DND-41 (cell line): Measurements from ENCODE around the gene CRYZ.

Experiments used
- EZH2 ChIP-seq: IDR thresholded peaks from 3 replicates; pipeline ENCODE4 v1.6.1; 2012; ENCODE audit warnings: borderline replicate concordance, low read depth, mild to moderate bottlenecking, moderate library complexity, low read length, inconsistent platforms; ENCODE audit not compliant: severe bottlenecking
- TF ChIP-seq, protein P1 (sequence below): IDR thresholded peaks from 2 replicates; pipeline ENCODE4 v1.5.1; 2012; ENCODE audit warnings: borderline replicate concordance, low read length, moderate library complexity, mild to moderate bottlenecking; ENCODE audit not compliant: poor library complexity, severe bottlenecking; ENCODE audit errors: extremely low read depth

DNA sequence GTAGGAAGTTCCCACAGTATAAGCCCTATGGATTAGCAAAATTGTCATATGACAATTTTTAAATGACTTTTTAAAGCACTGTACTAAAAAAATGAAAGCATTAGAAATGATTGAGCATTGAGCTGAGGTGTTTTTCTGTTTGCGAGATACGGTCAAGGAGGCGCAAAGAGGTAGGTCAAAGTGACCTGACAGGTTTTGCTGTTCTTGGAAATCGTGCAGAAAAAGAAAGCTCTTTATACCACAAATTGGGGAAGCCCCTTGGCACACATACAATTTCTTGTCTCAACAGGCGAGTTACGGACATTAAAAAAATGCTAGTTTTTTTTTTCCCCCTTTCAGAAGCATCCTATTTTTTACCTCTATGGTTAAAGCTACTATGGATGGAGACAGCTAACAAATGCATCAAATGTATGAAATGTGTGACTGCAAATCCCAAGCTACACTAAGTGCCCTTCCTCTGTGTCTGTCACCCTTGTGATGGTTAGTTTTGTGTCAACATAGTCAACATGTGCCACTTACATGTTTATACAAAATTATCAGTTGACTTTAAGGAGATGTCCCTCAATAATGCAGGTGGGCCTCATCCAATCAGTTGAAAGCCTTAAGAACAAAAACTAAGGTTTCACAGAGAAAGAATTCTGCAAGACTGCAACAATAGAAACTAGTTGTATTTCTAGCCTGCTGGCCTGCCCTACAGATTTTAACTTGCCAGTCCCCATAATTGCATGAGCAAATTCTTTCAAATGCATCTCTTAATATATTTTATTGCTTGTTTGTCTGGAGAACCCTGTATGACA, 29.3 kb downstream of the CRYZ start:
- TF ChIP-seq, protein P1, sequence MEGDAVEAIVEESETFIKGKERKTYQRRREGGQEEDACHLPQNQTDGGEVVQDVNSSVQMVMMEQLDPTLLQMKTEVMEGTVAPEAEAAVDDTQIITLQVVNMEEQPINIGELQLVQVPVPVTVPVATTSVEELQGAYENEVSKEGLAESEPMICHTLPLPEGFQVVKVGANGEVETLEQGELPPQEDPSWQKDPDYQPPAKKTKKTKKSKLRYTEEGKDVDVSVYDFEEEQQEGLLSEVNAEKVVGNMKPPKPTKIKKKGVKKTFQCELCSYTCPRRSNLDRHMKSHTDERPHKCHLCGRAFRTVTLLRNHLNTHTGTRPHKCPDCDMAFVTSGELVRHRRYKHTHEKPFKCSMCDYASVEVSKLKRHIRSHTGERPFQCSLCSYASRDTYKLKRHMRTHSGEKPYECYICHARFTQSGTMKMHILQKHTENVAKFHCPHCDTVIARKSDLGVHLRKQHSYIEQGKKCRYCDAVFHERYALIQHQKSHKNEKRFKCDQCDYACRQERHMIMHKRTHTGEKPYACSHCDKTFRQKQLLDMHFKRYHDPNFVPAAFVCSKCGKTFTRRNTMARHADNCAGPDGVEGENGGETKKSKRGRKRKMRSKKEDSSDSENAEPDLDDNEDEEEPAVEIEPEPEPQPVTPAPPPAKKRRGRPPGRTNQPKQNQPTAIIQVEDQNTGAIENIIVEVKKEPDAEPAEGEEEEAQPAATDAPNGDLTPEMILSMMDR, result no peak
- TF ChIP-seq EZH2, result no peak
